HK-2 (cell line): ENCODE measurements around the gene MRAP.
"Not testable (repeated sequence)": the region's sequence is repeated elsewhere in the genome, so short reads cannot be mapped to it uniquely, and the experiment has no call there.

Experiments used
- DNase-seq: peaks from one replicate; pipeline ENCODE4 v3.0.0-alpha.2; 2018; ENCODE audit not compliant: unreplicated experiment

The MRAP gene

DNA sequence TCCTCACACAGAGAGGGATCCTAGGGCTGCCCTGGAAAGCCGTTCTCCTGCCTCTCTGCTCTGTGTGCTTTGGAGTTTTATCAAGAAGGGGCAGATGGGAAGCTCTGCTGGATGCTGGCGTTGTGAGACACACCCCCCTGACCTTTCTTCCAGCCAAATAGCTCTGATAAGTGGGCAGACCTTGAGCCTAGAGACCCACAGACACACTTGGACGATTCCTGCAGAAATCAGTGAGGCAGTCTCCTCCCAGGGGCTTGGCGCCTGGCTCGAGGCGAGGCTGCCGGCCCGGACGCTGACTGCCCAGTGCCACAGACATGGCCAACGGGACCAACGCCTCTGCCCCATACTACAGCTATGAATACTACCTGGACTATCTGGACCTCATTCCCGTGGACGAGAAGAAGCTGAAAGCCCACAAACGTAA lies at the start of gene MRAP:
Gene MRAP (plus strand): TSS at position 198 of the 424 bp plus-strand sequence. CDS start 117 bp downstream, at position 315.
- no peak for DNase-seq

DNA sequence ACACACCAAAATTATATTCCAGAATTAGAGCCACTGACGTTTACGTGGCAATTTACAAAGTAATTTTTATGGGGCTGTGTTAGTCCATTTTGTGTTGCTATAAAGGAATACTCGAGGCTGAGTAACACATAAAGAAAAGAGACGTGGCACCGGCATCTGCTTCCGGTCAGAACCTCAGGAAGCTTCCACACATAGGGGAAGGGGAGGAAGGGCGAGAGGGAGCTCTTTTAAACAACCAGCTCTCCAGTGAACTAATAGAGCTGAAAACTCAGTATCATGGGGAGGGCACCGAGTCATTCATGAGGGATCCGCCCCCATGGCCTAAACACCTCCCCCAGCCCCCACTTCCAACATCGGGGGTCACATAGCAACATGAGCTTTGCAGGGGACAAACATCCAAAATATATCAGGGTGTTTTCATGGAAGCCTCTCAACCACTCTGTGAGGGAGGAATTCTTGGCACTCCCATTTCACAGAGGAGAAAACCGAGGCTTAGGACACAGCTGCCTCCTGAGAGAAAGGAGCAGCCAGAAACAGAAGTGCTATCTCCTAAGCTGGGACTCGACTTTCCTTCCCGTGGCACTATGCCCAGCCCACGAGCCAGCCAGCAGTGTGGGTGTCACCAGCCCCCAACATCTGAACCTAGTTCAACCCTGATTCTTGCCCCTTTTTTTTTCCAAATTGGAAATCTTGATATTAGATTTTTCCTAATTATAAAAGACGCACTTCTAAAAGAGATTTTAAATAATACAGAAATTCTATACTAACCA lies 49.0 kb upstream of the MRAP start:
- no peak for DNase-seq

DNA sequence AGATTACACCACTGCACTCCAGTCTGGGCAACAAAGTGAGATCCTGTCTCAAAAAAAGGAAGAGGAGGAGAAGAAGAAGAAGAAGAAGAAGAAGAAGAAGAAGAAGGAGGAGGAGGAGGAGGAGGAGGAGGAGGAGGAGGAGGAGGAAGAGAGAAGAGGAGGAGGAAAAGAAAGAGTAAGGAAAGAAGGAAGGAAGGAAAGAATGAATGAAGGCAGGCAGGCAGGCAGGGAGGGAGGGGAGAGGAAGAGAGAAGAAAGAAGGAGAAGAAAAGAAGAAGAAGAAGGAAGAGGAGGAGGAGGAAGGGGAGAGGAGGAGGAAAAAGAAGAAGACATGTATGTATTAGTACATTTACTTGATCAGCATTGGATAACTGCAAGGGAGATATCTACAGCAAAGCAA lies 46.5 kb upstream of the MRAP start:
- DNase-seq, result no peak

DNA sequence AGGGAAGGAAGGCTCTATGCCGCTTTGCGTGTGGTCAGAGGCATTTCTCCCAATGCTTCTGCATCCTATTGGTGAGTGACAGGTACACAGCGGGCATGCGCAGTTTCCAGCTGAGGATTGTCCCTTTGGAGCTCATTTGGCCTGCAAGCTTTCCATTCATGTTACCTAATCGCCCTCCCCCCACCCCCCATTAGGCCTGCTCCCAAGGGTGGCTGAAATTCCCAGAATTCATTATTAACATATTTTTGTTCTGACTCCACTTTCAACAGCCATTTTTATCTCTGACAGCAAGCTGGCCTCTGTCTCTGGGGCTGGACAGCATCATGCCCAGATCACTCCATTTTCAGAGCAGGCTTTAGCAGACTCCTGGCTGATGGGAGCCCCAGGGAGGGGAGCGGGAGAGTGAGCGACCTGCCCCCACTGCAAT lies 45.4 kb upstream of the MRAP start:
- no peak for DNase-seq

DNA sequence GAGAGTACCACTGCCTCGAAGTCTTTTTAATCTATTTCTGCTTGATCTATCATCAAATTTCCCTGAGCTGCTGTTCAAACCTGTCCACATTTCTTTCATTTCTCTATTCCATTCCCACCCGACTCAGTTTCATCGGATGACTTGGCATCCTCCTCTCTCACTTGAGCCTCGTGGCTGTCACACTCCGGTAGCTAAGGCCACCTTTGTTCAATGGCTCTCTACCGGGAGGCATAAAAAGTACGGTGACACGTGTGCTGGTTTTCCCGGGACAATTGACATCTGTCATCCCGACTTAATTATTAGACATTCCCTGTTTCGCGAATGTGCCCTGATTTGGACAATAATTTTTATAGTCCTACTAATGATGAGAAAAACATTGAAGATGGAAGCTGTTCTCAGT lies 42.4 kb upstream of the MRAP start:
- no peak for DNase-seq

DNA sequence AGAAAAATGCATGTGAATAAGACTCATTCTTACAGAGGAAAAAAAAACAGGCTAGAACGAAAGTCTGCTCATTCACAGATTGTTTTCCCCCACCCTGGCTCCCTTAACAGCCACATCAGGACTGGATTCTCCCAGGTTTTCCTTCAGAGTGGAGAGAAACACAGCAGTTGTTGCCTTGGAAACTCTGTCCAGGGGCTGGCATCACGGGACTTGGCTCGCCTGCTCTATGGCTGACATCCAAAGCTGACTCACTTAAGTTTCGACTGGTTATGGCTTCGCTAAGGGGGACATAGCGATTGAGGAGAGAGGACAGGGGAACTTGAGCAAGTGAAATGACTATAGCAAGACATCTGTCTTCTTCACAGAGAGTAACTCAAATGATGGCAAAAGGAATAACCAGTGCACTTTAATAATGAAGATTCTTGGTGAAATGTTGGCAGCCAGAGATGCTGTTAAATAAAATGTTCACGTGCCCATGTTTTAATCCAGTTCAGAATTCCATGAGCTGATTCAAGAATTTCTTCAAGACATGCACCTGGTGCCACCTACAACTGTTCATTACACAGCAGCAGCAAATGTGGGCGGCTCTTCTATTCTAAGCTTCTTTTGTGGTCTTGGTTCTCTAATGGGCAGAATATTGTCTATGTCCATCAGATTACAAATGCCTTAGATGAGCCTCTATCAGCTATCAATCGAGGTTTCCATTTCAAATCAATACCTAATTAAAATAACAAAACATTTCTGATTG lies 41.6 kb upstream of the MRAP start:
- peak; percentile 34 for DNase-seq

DNA sequence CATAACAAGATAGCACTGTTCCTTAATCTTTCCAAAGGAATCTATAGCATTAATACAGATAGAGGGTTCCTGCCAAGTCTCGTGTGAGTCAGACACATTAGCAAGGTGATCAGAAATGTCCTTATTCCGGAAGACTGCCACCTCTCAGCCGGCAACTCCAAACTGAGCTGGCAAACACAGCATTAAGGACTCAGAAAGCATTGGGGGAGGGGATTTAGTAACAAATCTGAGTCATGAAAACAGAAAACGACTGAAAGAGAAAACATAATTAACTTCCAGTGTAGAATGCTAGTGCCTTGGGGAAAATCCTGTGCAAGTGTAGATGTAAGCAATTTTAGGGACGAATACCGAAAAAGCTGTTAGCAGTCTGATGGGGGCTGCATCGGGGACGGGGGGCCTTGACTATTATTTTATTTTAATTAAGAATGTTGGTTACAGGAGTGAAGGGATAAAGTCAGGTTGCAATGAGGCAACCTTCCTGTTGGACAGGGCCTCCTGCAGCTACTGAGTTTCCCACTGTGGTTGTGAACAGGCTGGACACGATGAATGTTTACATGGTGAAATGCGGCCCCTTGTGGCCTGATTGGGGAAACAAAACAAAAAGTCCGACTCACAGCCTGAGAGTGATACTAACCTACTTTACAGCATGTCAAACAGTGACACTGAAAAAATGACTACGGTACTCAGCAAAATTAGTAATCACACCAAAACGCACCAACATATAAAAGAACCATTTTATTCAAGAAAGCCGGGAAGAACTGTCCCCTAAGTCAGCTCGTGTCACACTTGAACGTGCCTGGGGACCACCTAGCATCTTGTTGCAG lies 40.5 kb upstream of the MRAP start:
- DNase-seq, result peak; percentile 48

DNA sequence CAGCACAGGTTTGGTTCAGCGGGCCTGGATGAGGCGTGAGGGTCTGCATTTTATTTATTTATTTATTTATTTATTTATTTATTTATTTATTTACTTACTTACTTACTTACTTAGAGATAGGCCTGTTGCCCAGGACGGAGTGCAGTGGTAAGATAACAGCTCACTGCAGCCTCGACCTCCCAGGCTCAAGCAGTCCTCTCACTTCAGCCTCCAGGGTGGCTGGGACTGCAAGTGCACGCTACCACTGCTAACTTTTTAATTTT lies 39.9 kb upstream of the MRAP start:
- not testable (repeated sequence) for DNase-seq

DNA sequence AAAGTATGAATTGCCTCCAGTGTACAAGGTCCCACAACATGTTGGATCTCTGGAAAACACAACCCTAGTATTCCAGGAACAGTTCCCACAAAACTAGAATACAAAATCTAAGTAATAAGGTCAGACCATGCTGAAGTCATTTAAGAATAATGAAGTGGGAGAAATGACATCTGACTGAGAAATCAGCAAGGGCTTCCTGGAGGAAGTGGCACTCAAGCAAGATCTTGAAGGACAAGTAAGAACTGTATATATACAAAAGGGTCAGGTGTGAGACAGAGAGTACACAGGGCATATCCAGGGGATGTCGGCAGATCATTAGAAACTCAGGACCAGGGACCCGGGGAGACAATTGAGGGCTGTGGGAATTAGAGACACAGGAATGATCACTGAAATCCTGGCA lies 38.5 kb upstream of the MRAP start:
- no peak for DNase-seq

DNA sequence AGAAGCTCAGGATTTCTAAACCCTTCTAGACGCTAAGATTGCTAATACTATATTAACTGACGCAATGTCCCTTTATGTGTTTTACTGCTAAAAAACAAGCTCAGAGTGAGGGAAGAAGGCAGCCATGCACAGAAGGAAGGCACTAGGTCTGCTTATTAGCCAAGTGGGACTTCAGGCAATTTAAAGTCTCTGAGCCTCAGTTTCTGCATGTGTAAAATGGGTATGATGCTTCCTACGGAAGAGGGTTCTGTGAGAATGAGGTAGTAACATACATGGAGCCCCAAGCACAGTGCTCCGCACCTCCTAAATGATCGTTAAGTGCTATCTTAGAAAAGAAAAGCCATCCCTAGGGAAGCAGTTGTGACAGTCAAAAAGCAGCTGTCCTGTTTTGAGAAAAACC lies 36.7 kb upstream of the MRAP start:
- DNase-seq, result no peak

DNA sequence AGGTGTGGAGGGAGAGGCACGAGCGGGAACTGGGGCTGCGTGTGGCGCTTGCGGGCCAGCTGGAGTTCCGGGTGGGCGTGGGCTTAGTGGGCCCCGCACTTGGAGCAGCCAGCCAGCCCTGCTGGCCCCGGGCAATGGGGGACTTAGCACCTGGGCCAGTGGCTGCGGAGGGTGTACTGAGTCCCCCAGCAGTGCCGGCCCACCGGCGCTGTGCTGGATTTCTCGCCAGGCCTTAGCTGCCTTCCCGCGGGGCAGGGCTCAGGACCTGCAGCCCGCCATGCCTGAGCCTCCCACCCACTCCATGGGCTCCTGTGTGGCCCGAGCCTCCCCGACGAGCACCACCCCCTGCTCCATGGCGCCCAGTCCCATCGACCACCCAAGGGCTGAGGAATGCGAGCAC lies 33.3 kb upstream of the MRAP start:
- not testable (repeated sequence) for DNase-seq

DNA sequence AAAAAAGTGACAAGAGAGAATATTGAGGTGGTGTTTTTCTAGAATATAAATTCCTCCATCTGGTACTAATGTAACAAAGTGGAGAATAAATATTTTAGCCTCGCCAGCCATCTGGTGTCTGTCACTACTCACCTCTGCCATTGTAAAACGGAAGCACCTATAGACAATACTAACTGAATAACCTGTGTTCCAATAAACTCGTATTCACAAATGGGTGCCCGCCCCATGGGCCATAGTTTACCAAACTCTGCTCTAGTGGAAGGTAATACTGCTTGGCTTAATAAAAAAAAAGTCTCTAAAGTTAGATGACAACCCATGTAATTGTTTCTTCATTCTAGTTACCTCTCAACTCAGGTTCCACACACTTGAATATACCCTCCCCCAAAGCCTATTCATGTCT lies 27.9 kb upstream of the MRAP start:
- DNase-seq, result no peak

DNA sequence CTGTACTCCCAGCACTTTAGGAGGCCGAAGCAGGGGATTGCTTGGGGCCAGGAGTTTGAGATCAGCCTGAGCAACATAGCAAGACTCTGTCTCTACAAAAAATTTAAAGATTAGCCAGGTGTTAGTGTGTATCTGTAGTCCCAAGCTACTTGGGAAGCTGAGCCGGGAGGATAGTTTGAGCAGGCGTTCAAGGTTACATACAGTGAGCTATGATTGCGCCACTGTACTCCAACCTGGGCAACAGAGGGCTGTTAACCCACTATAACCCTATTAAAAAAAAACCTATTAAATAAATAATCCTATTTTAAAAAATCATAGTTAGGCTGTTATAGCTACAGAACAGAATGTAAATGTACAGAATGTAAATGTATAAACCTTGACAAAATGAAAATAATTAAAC lies 22.0 kb upstream of the MRAP start:
- no peak for DNase-seq

DNA sequence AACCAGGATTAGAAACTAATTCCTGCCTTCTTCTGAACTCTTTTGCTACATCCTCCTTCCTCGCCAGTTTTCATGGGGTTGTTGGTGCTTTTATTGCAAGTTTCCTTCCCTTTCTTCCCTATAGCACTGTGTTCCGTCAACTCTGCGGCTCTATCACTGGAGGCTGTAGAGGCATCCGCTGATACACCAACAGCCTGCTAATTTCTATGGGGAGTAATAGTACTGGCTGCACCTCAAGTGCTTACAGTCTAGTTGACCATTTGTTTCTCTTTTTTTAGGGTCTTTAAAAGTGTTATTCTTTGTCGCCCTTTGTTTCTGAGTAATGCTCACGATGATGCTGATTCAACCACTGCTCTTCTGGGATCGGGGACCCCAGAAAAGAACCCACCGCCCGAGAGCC lies 20.6 kb upstream of the MRAP start:
- DNase-seq, result peak; percentile 1

DNA sequence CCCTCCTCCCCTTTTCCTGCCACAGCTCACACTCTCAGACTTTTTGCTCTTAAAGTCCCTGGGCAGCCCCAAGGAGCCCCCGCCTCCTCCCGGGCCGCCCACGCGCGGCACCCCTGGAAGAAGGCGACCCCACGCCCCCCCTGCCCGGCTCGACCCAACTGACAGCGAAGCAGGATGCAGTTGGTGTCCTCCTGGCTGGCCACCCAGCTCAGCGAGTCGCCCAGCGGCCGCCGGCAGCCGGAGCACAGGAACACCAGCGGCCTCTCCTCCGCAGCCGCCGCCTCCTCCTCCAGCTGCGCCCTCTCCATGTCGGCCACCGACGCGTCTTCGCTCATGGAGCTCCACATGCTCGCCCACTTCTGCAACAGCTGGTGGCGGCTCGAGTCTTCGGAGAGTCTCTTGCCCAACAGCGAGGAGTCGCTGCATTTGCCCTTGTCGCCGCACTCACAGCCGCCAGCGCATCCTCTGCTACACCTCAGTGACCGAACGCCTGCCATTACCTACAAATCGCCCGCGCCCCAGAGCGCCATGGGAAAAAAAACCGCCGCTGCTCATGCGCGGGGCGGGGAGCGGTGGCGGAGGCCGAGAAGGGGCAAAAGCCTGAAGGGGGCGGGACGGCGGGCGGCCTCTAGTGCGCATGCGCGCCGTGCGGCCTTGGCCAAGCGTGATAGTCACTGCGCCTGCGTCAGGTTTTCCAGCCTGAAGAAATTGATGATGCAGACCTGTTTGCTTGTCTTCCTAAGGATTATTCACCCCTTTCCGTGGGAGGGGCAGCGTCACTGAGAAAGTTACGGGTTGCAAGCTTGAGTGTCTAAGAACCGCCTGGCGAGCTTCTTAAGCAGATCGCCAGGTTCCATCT lies 19.9 kb upstream of the MRAP start, which contains the start of gene MIS18A:
Gene MIS18A (minus strand): TSS at position 532 of the 859 bp plus-strand sequence. CDS start 35 bp downstream, at position 497.
- DNase-seq, result peak; percentile 95

DNA sequence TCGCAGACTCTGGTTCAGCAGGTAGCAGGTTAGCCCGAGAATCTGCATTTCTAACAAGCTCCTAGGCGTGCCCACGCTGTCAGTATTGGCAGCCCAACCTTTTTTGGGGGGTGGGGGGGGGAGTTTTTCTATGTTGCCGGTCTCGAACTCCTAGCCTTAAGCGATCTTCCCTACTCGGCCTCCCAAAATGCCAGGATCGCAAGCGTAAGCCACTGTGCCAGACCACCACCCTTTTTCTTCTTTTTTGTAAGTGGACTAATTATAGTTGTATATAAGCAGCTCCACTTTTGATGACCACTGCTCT lies 19.3 kb upstream of the MRAP start:
- no peak for DNase-seq

DNA sequence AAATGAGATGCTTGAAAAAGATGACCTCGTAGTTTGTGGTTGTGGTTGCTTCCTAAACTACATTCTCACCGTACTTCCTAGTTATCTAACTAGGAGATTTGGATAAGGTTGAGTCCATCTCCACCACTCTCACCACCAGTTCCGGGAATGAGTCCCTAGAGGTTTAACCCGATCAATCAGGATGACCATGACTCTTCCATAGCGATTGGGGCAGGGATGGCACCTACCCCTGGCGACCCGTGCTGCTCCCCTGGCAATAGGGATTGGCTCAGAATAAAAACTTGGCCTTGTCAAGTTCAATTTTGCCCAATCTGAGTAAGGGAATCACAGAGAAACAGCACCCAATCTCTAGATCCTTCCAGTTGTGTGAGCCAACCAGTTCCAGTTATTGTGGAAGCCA lies 17.1 kb upstream of the MRAP start:
- DNase-seq, result no peak

DNA sequence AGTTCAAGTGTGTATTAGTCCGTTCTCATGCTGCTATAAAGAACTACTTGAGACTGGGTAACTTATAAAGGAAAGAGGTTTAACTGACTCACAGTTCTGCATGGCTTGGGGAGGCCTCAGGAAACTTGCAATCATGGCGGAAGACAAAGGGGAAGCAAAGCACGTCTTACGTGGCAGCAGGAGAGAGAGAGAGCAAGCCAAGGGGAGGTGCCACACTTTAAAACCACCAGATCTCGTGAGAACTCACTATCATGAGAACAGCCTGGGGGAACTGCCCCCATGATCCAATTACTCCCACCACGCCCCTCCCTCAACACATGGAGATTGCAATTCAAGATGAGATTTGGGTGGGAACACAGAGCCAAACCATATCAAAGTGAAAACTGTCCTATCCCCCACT lies 15.7 kb upstream of the MRAP start:
- no peak for DNase-seq

DNA sequence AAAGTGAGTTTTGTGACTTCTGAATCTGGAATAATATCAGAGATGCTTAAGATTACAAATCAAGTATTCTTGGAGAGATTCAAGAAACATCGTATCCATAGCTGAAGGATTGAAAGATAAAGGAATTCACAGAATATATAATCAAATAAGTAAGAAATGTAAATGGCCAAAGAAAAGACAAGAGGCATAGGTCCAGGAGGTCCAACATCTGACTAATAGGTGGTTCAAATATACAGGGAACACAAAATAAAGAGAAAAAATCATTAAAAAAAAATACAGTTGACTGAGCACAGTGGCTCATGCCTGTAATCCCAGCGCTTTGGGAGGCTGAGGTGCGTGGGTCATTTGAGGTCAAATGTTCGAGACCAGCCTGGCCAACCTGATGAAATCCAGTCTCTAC lies 13.2 kb upstream of the MRAP start:
- no peak for DNase-seq

DNA sequence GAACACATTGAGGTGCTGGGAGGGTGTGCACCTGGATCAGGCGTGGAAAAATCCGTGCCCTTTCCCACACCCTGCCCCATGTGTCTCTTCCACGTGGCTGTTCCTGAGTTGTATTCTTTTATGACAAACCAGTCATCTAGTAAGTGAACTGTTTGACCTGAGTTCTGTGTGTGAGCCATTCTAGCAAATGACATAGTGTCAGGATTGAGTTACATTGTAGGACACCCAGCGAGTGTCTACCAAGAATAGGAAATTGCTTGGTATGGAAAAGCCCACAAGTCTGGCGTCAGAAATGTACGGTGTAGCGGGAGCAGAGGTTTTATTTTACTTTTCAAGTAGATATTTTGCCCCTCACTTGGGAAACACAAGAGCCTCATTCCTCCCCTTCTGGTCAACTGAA lies 1.2 kb upstream of the MRAP start:
- DNase-seq, result no peak

DNA sequence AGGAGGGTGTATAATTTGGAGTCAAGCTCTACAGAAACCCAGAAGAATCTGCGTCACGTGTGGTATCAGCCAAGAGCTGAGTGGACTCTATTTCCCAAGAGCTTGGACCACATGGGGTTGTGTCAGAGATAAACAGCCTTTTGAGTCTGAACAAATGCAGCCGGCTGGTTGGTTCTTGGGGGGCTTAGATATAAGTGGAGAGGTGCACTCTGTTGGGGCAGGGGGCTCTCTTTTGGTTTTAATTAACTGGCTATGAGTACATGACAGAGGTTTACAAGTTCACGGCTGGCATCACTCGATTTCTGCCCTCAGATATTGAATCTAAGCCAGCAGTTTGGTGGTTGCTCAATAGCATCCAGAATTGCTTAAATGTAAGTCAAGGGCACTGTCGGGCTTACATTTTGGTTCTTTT lies 501 bp upstream of the MRAP start:
- DNase-seq, result no peak

DNA sequence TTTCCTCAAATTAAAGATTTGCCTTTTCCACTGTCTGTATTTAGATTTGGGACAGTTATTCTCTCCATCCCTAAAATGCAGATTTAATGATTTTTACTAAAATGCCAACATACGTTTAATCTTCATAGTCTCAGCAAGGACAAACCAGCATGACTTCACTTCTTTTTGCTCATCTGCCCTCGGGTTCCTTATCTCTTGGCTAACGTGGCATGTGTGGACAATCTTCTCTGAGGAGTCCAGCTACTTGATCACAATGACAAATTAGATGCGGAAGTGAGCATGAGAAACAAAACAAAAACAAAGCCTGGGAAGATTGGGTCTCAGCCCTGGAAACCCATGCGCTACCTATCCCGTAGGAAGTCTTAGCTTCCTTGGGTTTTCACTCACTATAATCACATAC lies 1.0 kb downstream of the MRAP start:
- DNase-seq, result no peak
